IPS-18c (cell line): ENCODE data around the gene IGSF9B.

ENCODE experiments used
- H3K4me3 ChIP-seq: 2 replicates; pipeline ENCODE4 v1.7.0; 2013; ENCODE audit warnings: low read depth, mild to moderate bottlenecking, low read length, moderate library complexity; ENCODE audit not compliant: insufficient read depth
- H3K9me3 ChIP-seq: one replicate; pipeline ENCODE4 v1.6.1; 2013; ENCODE audit warnings: mild to moderate bottlenecking, low read length, moderate library complexity; ENCODE audit not compliant: control insufficient read depth, insufficient read depth

Gene IGSF9B

DNA sequence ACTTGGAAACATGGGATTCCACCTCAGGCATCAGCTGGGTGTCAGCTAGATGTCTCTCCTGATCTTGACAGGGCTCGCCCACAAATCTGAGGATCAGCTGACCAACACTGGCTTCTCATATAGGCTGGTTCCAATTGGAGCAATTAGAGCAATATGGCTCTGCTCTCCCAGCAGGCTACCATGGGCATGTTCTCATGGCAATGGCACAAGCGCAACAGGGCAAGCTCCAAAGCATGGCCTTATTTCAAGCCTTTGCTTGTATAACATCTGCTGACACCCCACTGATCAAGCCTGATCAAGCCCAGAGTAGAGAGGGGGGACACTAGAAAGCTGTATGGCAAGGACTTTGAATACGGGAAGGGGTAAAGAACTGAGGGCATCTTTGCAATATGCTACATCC is 70.7 kb downstream of the IGSF9B start:
- H3K9me3 ChIP-seq, result peaks cover 2% of the 10 kb centered on the region
- no peak overlapping the region for H3K4me3 ChIP-seq

DNA sequence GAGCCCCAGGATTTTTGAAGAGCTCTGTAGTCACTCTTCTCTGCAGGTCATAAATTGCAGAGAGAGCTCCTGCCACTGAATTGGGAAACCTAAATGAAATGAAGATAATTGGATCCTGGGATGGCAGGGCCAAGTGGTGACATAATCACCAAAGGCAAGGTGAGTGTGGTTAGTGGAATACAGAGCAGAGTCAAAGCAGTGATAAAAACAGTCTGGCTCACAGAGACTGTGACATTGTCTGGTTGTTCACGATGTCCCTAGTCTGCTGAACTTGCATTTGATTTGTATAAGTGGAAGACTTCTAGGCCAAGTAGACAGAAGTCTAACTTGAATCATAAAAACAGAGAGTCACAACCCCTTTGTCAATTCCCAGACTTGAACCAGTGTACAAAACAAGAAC is 84.6 kb downstream of the IGSF9B start:
- Histone ChIP-seq H3K9me3 (no peaks in the 10 kb centered on the region), H3K4me3 (no peak overlapping the region)

DNA sequence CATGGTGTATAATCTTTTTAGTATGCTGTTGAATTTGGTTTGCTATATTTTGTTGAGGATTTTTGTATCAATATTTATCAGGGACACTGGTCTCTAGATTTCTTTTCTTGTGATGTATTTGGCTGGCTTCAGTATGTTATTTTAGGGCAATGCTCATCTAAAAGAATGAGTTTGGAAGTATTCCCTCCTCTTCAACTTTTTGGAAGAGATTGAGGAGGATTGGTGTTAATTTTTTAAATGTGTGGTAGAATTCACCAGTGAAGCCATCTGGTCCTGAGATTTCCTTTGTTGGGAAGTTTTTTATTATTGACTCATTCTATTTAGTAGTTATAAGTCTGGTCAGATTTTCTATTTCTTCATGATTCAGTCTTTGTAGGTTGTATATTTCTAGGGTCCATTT is 89.3 kb downstream of the IGSF9B start:
- H3K4me3 ChIP-seq, result no peak overlapping the region
- no peaks in the 10 kb centered on the region for H3K9me3 ChIP-seq

DNA sequence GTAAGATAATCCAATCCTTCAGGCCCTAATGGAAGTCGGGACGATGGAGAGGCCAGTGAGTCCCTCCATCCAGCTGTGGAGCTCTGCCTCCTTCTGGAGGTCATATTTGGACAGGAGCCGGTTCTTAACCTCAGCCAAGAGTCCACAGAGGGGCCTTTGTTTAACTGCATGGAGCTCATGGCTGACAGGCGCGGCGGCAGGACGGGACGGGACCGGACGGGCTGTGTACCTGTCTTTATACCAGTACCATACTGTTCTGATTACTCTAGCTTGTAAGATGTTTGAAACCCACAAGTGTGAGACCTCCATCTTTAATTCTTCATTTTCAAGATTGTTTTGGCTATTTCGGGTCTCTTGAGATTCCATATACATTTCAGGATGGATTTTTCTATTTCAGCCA is 91.3 kb downstream of the IGSF9B start:
- no peaks in the 10 kb centered on the region for H3K9me3 ChIP-seq

DNA sequence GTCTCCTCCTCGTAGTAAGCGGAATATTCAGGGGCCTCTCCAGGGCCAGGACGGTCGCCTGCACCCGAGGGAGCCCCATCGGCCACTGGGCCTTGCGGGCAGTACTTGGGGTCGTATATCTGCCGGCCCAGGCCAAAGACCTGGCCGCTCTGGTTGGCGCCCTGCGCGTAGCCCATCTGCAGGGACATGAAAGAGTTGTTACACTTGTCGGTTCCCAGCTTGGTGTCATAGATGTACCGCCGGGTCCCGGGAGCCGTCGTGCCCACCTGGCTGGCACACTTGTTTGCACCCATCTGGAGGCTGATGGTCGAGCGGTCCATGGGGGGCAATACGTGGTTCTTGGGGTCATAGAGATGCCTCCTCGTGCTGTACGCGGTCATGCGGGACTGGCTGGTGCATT is 92.0 kb downstream of the IGSF9B start:
- Histone ChIP-seq H3K4me3 (no peak overlapping the region), H3K9me3 (no peaks in the 10 kb centered on the region)

More for the DNA sequence above, 91.3 kb downstream of the IGSF9B start:
- H3K4me3 ChIP-seq, result no peak overlapping the region

DNA sequence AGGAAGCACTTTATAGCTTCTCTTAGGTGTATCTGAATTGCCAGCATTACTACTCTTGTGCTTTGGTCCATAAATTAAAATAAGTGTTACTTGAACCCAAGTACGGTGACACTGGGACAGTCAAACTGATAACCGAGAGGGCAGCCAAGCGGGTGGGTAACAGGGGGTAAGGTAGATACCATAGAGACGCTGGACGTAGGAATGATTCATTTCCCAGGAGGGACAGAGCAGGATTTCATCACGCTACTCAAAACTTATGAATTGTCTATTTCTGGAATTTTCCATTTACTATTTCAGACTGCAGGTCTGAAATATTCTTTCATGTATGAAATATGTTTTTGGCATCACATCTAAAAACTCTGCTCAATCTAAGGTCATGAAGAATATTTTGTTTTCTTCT is 96.6 kb downstream of the IGSF9B start:
- Histone ChIP-seq H3K9me3 (no peaks in the 10 kb centered on the region), H3K4me3 (no peak overlapping the region)
